H9 (cell line): ENCODE results near the gene NAIF1. TPM values are rescaled to one million over a fixed set of nuclear protein-coding genes. Genes with fewer than 3 reads are reported as not detected.
A peak's percentile ranks its signal among the peaks of the same experiment; 100 is the strongest.

Experiments used
- DNase-seq: peaks from one replicate; pipeline ENCODE4 v3.0.0-alpha.2; 2017
- H2AFZ ChIP-seq: one replicate; pipeline ENCODE4 v1.6.1; 2013; ENCODE audit warnings: mild to moderate bottlenecking, low read length, control low read depth, moderate library complexity
- H2AK5ac ChIP-seq: 2 replicates; pipeline ENCODE4 v1.6.1; 2013; ENCODE audit warnings: low read length, control low read depth, mixed read lengths; ENCODE audit not compliant: insufficient read length
- H2BK120ac ChIP-seq: one replicate; pipeline ENCODE4 v1.6.1; 2013; ENCODE audit warnings: low read depth, mild to moderate bottlenecking, low read length, control low read depth, inconsistent platforms; ENCODE audit not compliant: poor library complexity, severe bottlenecking
- H2BK12ac ChIP-seq: 2 replicates; pipeline ENCODE4 v1.6.1; 2013; ENCODE audit warnings: low read length, control low read depth, mixed read lengths, low read depth; ENCODE audit not compliant: insufficient read length
- H2BK15ac ChIP-seq: 2 replicates; pipeline ENCODE4 v1.6.1; 2013; ENCODE audit warnings: low read depth, low read length, control low read depth
- H2BK20ac ChIP-seq: one replicate; pipeline ENCODE4 v1.6.1; 2013; ENCODE audit warnings: low read depth, mild to moderate bottlenecking, low read length, control low read depth, inconsistent platforms; ENCODE audit not compliant: poor library complexity, severe bottlenecking
- H2BK5ac ChIP-seq: 2 replicates; pipeline ENCODE4 v1.6.1; 2013; ENCODE audit warnings: low read length, control low read depth, mixed read lengths; ENCODE audit not compliant: insufficient read length
- H3K14ac ChIP-seq: 2 replicates; pipeline ENCODE4 v1.6.1; 2013; ENCODE audit warnings: low read length, control low read depth; ENCODE audit not compliant: insufficient read depth
- H3K18ac ChIP-seq: 2 replicates; pipeline ENCODE4 v1.6.1; 2013; ENCODE audit warnings: low read depth, mild to moderate bottlenecking, mixed read lengths, low read length, control low read depth; ENCODE audit not compliant: insufficient read length
- H3K23ac ChIP-seq: 2 replicates; pipeline ENCODE4 v1.6.1; 2013; ENCODE audit warnings: low read length, control low read depth, mixed read lengths, low read depth; ENCODE audit not compliant: insufficient read length
- H3K23me2 ChIP-seq: 2 replicates; pipeline ENCODE4 v1.6.1; 2013; ENCODE audit warnings: low read depth, mild to moderate bottlenecking, mixed read lengths, low read length, control low read depth; ENCODE audit not compliant: insufficient read length, poor library complexity, severe bottlenecking
- H3K27ac ChIP-seq: 2 replicates; pipeline ENCODE4 v1.5.1; 2013; ENCODE audit warnings: low read length, control low read depth, mixed read lengths, low read depth; ENCODE audit not compliant: insufficient read length
- H3K27me3 ChIP-seq: 2 replicates; pipeline ENCODE4 v1.6.1; 2013; ENCODE audit warnings: low read length, control low read depth, inconsistent platforms; ENCODE audit not compliant: insufficient read depth
- H3K4ac ChIP-seq: 2 replicates; pipeline ENCODE4 v1.6.1; 2013; ENCODE audit warnings: low read depth, mild to moderate bottlenecking, control low read depth, inconsistent platforms, low read length, moderate library complexity
- H3K4me1 ChIP-seq: 2 replicates; pipeline ENCODE4 v1.6.1; 2013; ENCODE audit warnings: low read length, control low read depth, inconsistent platforms; ENCODE audit not compliant: insufficient read depth
- H3K4me2 ChIP-seq: 2 replicates; pipeline ENCODE4 v1.6.1; 2013; ENCODE audit warnings: low read length, control low read depth, mixed read lengths; ENCODE audit not compliant: insufficient read length, insufficient read depth
- H3K56ac ChIP-seq: 2 replicates; pipeline ENCODE4 v1.6.1; 2013; ENCODE audit warnings: low read depth, mild to moderate bottlenecking, mixed read lengths, low read length, control low read depth; ENCODE audit not compliant: insufficient read length
- H3K79me1 ChIP-seq: 2 replicates; pipeline ENCODE4 v1.6.1; 2013; ENCODE audit warnings: low read depth, mild to moderate bottlenecking, moderate library complexity, low read length, control low read depth, inconsistent platforms; ENCODE audit not compliant: insufficient read depth, poor library complexity, severe bottlenecking
- H3K79me2 ChIP-seq: 2 replicates; pipeline ENCODE4 v1.6.1; 2013; ENCODE audit warnings: low read length, control low read depth, inconsistent platforms; ENCODE audit not compliant: insufficient read depth
- H3K9ac ChIP-seq: 2 replicates; pipeline ENCODE4 v1.6.1; 2013; ENCODE audit warnings: low read length, control low read depth, mixed read lengths; ENCODE audit not compliant: insufficient read length; ENCODE audit errors: extremely low read depth
- H3K9me3 ChIP-seq: one replicate; pipeline ENCODE4 v1.6.1; 2013; ENCODE audit warnings: low read depth, low read length, inconsistent platforms; ENCODE audit not compliant: control insufficient read depth
- H3T11ph ChIP-seq: one replicate; pipeline ENCODE4 v1.6.1; 2013; ENCODE audit warnings: mild to moderate bottlenecking, low read length, control low read depth, inconsistent platforms
- H4K20me1 ChIP-seq: one replicate; pipeline ENCODE4 v1.6.1; 2013; ENCODE audit not compliant: control insufficient read depth, insufficient read length, insufficient read depth
- H4K5ac ChIP-seq: 2 replicates; pipeline ENCODE4 v1.6.1; 2013; ENCODE audit warnings: low read depth, mild to moderate bottlenecking, mixed read lengths, low read length, control low read depth; ENCODE audit not compliant: insufficient read length
- H4K8ac ChIP-seq: replicated peaks from 2 replicates; pipeline ENCODE4 v1.6.1; 2013; ENCODE audit warnings: low read length, control low read depth, mixed read lengths, low read depth; ENCODE audit not compliant: insufficient read length
- H4K91ac ChIP-seq: 2 replicates; pipeline ENCODE4 v1.6.1; 2013; ENCODE audit warnings: low read depth, mild to moderate bottlenecking, moderate library complexity, mixed read lengths, low read length, control low read depth; ENCODE audit not compliant: insufficient read length
- H3K27ac Mint-ChIP-seq, 3 experiments: 2 replicates in 2 of 3; 3 replicates in 1 of 3; pipeline ENCODE4 v1.8.0; 2020 to 2021; ENCODE audit warnings: mixed read lengths in 3 of 3, mild to moderate bottlenecking in 1 of 3, moderate library complexity in 1 of 3
- H3K27me3 Mint-ChIP-seq: 2 replicates; pipeline ENCODE4 v1.8.0; 2021; ENCODE audit warnings: low read depth, mild to moderate bottlenecking, moderate library complexity, mixed read lengths
- H3K36me3 Mint-ChIP-seq, 3 experiments: 2 replicates in 2 of 3; 3 replicates in 1 of 3; pipeline ENCODE4 v1.8.0; 2020 to 2021; ENCODE audit warnings: low read depth in 3 of 3, mixed read lengths in 3 of 3; ENCODE audit not compliant: insufficient read depth in 1 of 3
- H3K4me1 Mint-ChIP-seq, 2 experiments: 2 replicates each; pipeline ENCODE4 v1.8.0; 2020; ENCODE audit warnings: mixed read lengths in 2 of 2
- H3K4me3 Mint-ChIP-seq, 2 experiments: 2 replicates in 1 of 2; 3 replicates in 1 of 2; pipeline ENCODE4 v1.8.0; 2020 to 2021; ENCODE audit warnings: mild to moderate bottlenecking in 2 of 2, mixed read lengths in 2 of 2, moderate library complexity in 1 of 2
- H3K9me3 Mint-ChIP-seq, 2 experiments: 2 replicates in 1 of 2; 3 replicates in 1 of 2; pipeline ENCODE4 v1.8.0; 2020; ENCODE audit warnings: mild to moderate bottlenecking in 2 of 2, mixed read lengths in 2 of 2, moderate library complexity in 1 of 2
- WGBS: extraction: QIAGEN DNeasy Blood & Tissue Kit; methylation state at CpG from one replicate; pipeline ENCODE4 v1.1.7; 2013; ENCODE audit warnings: missing lambda C conversion rate, low lambda C conversion rate, mixed read lengths; ENCODE audit not compliant: insufficient read length; ENCODE audit errors: extremely low coverage; 5-methylcytosine and 5-hydroxymethylcytosine counted together
- total RNA-seq: library from RNA; stranded (reverse); gene quantifications from 2 replicates; pipeline ENCODE4 v1.2.1, GENCODE V29; 2021
- TF ChIP-seq, protein P1 (sequence below): fragments of 200-600 bp; sonication (generic); conservative IDR thresholded peaks from 3 replicates; pipeline ENCODE4 v1.8.0; 2021; ENCODE audit warnings: antibody characterized with exemption, mild to moderate bottlenecking

Gene NAIF1
- total RNA-seq, 1 experiment from 2014 or later = 6.3 TPM

DNA sequence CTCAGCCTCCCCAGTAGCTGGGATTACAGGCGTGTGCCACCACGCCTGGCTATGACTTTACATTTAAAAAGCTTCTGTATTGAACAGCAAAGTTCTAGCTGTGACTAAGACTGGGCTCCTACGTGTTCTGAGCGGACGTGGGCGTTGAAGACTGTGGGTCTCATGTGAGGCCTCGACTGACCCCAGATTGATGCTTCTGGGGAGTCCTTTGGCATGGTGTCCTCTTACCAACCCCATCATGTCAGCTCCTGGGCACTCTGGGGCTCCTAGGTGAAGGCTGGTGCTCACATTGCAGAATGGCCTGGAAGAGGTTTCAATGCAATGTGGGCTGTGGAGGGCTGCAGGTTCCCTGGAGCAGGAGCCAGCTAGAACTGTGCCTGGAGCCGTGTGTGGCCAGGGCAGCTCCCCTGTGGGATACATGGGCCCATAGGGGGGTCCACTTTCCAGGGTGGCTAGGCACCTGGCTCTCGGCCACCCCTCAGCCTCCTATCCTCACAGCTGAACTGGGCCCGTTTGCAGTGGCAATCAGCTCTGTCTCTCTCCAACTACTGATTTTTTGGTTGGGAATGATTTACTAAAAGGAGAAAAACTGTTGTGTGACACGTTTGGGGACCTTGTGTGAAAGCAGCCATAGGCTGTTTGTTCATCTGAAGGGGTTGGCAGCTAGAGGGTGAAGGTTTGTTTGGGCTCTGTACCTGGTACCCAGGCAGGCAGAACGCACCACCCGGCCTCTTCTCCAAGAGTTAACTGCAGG, 30.6 kb upstream of the NAIF1 start:
- Histone ChIP-seq H3K4ac (peak overlapping the region; percentile 59), H4K20me1 (no peaks in the 10 kb centered on the region), H3K27ac (peak overlapping the region; percentile 8), H3K56ac (no peak overlapping the region), H4K8ac (no peak overlapping the region), H3K79me1 (peaks cover 6% of the 10 kb centered on the region), H3K79me2 (peaks cover 7% of the 10 kb centered on the region; the same call in 1 of the 2 replicates), H2AK5ac (peak overlapping the region; percentile 28), H3K4me1 (peaks cover 5% of the 10 kb centered on the region; the same call in 1 of the 2 replicates), H3K27me3 (no peaks in the 10 kb centered on the region), H2BK12ac (peak overlapping the region; percentile 66), H2BK20ac (no peak overlapping the region), H3K9me3 (no peaks in the 10 kb centered on the region), H3K18ac (peak overlapping the region; percentile 89), H2BK120ac (peak overlapping the region; percentile 76), H3K14ac (peak overlapping the region; percentile 79; the same call in 1 of the 2 replicates), H2AFZ (no peak overlapping the region), H3T11ph (no peak overlapping the region), H4K91ac (peak overlapping the region; percentile 79), H2BK5ac (no peak overlapping the region), H2BK15ac (no peak overlapping the region), H3K23me2 (peaks cover 10% of the 10 kb centered on the region), H4K5ac (no peak overlapping the region), H3K23ac (no peak overlapping the region), H3K4me2 (peak overlapping the region; percentile 76), H3K9ac (no peak overlapping the region)
- Mint-ChIP-seq H3K4me3 (peak overlapping the region; percentile 84 to 89; a peak in 4 of 5 replicates), H3K4me1 (peaks cover 58 to 61% of the 10 kb centered on the region in 2 experiments), H3K9me3 (no peaks in the 10 kb centered on the region), H3K27me3 (no peaks in the 10 kb centered on the region), H3K36me3 (peaks cover 12 to 18% (median 18%) of the 10 kb centered on the region in 3 experiments; a peak in 6 of 7 replicates), H3K27ac (peak overlapping the region; percentile 96 to 99 (median 99); a peak in 6 of 7 replicates)
- TF ChIP-seq, protein P1, sequence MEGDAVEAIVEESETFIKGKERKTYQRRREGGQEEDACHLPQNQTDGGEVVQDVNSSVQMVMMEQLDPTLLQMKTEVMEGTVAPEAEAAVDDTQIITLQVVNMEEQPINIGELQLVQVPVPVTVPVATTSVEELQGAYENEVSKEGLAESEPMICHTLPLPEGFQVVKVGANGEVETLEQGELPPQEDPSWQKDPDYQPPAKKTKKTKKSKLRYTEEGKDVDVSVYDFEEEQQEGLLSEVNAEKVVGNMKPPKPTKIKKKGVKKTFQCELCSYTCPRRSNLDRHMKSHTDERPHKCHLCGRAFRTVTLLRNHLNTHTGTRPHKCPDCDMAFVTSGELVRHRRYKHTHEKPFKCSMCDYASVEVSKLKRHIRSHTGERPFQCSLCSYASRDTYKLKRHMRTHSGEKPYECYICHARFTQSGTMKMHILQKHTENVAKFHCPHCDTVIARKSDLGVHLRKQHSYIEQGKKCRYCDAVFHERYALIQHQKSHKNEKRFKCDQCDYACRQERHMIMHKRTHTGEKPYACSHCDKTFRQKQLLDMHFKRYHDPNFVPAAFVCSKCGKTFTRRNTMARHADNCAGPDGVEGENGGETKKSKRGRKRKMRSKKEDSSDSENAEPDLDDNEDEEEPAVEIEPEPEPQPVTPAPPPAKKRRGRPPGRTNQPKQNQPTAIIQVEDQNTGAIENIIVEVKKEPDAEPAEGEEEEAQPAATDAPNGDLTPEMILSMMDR = no peak
- no CpG with 5 or more reads among the region's 13 CpGs for WGBS
- DNase-seq = no peak
